Mucosa of stomach (tissue), 1 donor: ENCODE measurements around the gene TNFAIP8L3.

ENCODE experiments used
- H3K27me3 ChIP-seq: one replicate; pipeline ENCODE4 v1.7.0; 2013; ENCODE audit warnings: mild to moderate bottlenecking, low read length; ENCODE audit not compliant: control insufficient read depth, insufficient read depth
- H3K36me3 ChIP-seq: one replicate; pipeline ENCODE4 v1.7.0; 2013; ENCODE audit warnings: low read length; ENCODE audit not compliant: control insufficient read depth, insufficient read depth
- H3K4me1 ChIP-seq: one replicate; pipeline ENCODE4 v1.7.0; 2013; ENCODE audit warnings: mild to moderate bottlenecking, low read length; ENCODE audit not compliant: control insufficient read depth, insufficient read depth
- H3K4me3 ChIP-seq: one replicate; pipeline ENCODE4 v1.7.0; 2013; ENCODE audit warnings: low read length
- H3K9ac ChIP-seq: one replicate; pipeline ENCODE4 v1.7.0; 2013; ENCODE audit warnings: mild to moderate bottlenecking, low read length, moderate library complexity
- H3K9me3 ChIP-seq: one replicate; pipeline ENCODE4 v1.7.0; 2013; ENCODE audit warnings: mild to moderate bottlenecking, low read length, moderate library complexity; ENCODE audit not compliant: control insufficient read depth
- donor health status: Pancreatic carcinoma.

Gene TNFAIP8L3

DNA sequence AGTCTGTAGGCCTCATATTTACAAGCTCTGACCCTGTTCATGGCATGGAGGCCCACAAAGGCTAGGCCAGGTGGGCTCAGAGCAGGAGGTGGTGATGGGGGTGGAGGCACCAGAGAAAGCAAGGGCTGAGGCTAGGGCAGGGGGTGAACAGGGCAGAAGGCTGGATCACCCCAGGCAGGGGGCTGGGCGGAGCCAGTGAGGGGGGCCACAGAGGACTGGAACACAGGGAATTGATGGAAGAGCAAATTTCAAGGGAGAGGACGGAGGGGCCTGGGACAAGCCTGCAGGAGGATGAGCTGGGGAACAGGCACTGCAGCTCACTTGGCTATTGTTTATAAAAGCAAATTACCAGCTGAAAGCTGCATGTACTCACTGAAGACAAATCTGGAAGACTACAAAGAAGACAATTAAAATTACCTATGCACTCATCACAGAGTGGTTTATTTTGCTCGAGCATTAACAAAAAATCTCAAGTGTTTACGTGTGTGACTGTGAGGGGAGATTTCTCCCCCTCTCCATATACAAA, 11.0 kb downstream of the TNFAIP8L3 start:
- Histone ChIP-seq H3K36me3 (no peaks in the 10 kb centered on the region), H3K4me3 (no peak overlapping the region), H3K4me1 (peaks cover 6% of the 10 kb centered on the region), H3K9ac (no peak overlapping the region), H3K9me3 (no peaks in the 10 kb centered on the region), H3K27me3 (no peaks in the 10 kb centered on the region)

DNA sequence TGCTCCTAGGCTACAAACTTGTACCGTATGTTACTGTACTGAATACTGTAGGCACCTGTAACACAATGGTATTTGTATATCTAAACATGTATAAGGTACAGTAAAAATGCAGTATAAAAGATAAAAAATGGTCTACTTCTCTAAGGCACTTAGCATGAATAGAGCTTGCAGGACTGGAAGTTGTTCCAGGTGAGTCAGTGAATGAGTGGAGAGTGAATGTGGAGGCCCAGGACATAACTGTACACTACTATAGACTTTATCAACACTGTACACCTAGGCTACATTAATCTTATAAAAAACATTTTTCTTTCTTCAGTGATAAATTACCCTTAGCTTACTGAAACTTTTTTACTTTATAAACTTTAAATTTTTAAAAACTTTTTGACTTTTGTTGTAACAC, 12.5 kb downstream of the TNFAIP8L3 start:
- no peaks in the 10 kb centered on the region for H3K27me3 ChIP-seq
- H3K9ac ChIP-seq = no peak overlapping the region
- H3K36me3 ChIP-seq = no peaks in the 10 kb centered on the region
- H3K4me3 ChIP-seq = no peak overlapping the region
- H3K9me3 ChIP-seq = no peaks in the 10 kb centered on the region
- peaks cover 7% of the 10 kb centered on the region for H3K4me1 ChIP-seq

GRCh38 chr15:51080286-51080685, 14.4 kb downstream of the TNFAIP8L3 start:
- Histone ChIP-seq H3K9me3 (no peaks in the 10 kb centered on the region), H3K4me1 (peaks cover 12% of the 10 kb centered on the region), H3K4me3 (no peak overlapping the region), H3K9ac (no peak overlapping the region), H3K27me3 (no peaks in the 10 kb centered on the region), H3K36me3 (no peaks in the 10 kb centered on the region)

DNA sequence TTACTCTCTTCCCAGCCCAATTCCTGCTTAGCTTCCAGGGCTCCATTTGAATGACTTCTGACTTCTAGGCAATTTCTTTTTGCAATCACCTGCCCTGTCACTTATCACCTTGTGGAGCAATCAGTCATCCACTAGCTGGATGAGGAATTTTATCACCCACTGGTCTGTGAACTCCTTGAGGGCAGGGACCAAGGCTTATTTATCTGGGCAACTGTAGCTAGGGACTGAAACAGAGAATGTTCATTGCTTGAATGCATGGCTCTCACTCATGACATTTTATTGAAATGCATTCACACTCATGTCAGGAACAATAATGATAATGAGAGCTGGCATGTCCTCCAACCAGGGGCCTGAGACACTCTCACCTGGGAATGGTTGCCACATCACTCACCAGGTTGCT, 15.5 kb downstream of the TNFAIP8L3 start:
- Histone ChIP-seq H3K9ac (no peak overlapping the region), H3K27me3 (no peaks in the 10 kb centered on the region), H3K4me3 (no peak overlapping the region), H3K9me3 (no peaks in the 10 kb centered on the region), H3K36me3 (no peaks in the 10 kb centered on the region), H3K4me1 (peaks cover 8% of the 10 kb centered on the region)

DNA sequence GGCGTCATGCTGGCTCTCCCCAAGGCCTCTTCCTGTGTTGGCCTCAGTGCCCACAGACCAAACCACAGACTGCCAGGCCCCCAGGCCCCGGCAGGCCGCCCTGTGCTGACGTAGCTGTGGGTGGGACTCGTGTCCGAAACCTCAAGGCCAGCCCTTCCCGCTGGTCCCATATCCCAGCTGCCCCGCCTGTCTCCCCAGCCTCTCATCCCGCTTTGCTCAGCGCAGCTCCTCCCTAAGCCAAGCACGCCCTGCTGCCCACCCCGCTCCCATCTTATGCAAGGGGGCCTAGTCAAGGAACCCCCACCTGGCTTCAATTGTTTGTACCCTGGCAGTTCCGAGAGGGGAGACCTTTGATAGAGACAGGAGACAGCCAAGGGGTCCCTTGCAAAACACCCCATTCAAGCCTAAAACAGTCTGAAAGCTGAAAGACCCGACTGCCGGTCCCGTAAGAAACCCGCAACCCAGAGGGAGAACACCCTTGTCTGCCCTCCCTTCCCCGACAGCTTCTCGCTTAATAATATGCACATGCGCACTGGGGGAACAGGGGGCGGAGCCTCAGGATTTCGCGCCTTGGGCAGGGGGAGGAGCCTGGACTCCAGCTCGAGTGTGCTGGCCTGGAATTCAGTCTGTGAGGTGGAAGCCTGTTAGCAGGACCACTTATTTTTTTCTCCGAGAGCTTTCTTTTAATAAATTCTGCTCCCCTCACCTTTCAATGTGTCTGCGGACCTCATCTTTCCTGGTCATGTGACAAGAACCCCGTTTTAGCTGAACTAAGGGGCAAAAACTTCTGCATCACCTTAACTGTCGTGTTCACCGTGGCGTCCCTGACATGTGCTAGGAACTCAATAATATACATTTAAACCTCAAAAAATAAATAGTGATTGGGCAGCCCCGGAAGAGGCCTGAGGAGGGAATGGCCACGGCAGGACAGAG, 17.2 kb downstream of the TNFAIP8L3 start:
- peak overlapping the region; percentile 64 for H3K9ac ChIP-seq
- peak overlapping the region; percentile 7 for H3K4me3 ChIP-seq
- H3K9me3 ChIP-seq = no peaks in the 10 kb centered on the region
- H3K36me3 ChIP-seq = no peaks in the 10 kb centered on the region
- no peaks in the 10 kb centered on the region for H3K27me3 ChIP-seq
- H3K4me1 ChIP-seq = peaks cover 7% of the 10 kb centered on the region

- Histone ChIP-seq H3K9me3 (no peaks in the 10 kb centered on the region), H3K4me3 (peak overlapping the region; percentile 7), H3K27me3 (no peaks in the 10 kb centered on the region), H3K9ac (peak overlapping the region; percentile 64), H3K4me1 (peaks cover 7% of the 10 kb centered on the region), H3K36me3 (no peaks in the 10 kb centered on the region)
Observed at GRCh38 chr15:51076524-51077220, 18.0 kb downstream of the TNFAIP8L3 start.

- Histone ChIP-seq H3K9ac (no peak overlapping the region), H3K4me3 (no peak overlapping the region), H3K36me3 (no peaks in the 10 kb centered on the region), H3K4me1 (peaks cover 7% of the 10 kb centered on the region), H3K9me3 (no peaks in the 10 kb centered on the region), H3K27me3 (no peaks in the 10 kb centered on the region)
Observed at GRCh38 chr15:51075826-51076523, 18.7 kb downstream of the TNFAIP8L3 start.

- Histone ChIP-seq H3K9ac (no peak overlapping the region), H3K4me1 (peaks cover 7% of the 10 kb centered on the region), H3K9me3 (no peaks in the 10 kb centered on the region), H3K4me3 (no peak overlapping the region), H3K36me3 (no peaks in the 10 kb centered on the region), H3K27me3 (no peaks in the 10 kb centered on the region)
Observed at GRCh38 chr15:51075364-51075763, 19.3 kb downstream of the TNFAIP8L3 start.

DNA sequence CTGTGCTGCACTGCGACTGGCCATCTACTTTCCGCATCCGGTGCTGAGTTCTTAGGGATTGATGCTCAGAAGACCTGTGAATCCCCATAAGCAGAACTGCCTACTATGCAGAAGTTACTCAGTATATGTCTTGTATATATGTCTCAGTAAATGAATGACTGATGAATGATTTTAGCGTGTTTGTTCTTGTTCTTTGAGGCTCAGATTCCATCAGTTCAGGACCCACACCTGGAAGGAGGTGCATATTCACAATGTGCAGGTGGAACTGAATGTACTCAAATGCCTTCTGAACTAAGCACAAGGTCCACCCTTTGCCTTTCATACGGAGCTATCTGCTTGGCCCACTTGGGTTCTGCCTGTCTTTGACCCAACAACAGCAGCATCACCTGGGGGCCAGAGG, 19.8 kb downstream of the TNFAIP8L3 start:
- H3K4me3 ChIP-seq = no peak overlapping the region
- H3K27me3 ChIP-seq = no peaks in the 10 kb centered on the region
- peaks cover 7% of the 10 kb centered on the region for H3K4me1 ChIP-seq
- no peak overlapping the region for H3K9ac ChIP-seq
- H3K9me3 ChIP-seq = no peaks in the 10 kb centered on the region
- H3K36me3 ChIP-seq = no peaks in the 10 kb centered on the region

DNA sequence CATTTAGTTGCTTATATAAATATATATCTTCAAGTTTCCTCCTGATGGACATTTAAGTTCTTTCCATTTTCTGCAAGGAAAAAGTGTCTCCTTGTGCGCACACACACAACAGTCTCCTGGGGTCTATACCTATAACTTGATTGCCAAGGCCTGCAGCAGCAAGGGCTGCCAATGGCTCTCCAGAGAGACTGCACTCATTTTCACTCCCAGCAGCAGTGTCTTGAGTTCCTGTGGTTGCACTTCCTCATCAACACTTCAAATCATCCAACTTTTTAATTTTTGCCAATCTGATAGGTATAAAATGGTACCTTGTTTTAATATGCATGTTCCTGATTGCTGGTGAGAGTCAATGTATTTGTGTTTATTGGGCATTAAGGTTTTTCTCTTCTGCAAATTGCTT, 23.1 kb downstream of the TNFAIP8L3 start:
- Histone ChIP-seq H3K9me3 (no peaks in the 10 kb centered on the region), H3K36me3 (no peaks in the 10 kb centered on the region), H3K27me3 (no peaks in the 10 kb centered on the region), H3K9ac (no peak overlapping the region), H3K4me1 (no peaks in the 10 kb centered on the region), H3K4me3 (no peak overlapping the region)

DNA sequence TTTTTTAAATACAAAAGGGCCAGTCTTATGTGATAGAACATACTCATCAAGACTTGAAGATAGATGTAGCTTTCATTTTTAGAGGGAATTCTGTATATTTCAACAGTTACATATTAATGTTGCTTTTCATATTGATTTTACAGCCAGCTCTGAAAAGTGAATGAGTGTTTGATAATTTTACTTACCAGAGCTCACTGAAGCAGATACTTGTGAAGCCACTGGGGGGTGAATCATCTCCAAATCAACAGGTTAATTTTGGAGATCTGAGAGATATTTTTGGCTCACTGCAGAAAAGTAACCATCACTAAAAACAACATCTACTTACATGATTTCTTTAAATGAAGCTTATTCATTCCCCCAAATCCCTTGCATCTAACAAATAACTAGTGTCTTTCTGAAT, 24.7 kb downstream of the TNFAIP8L3 start:
- no peak overlapping the region for H3K9ac ChIP-seq

DNA sequence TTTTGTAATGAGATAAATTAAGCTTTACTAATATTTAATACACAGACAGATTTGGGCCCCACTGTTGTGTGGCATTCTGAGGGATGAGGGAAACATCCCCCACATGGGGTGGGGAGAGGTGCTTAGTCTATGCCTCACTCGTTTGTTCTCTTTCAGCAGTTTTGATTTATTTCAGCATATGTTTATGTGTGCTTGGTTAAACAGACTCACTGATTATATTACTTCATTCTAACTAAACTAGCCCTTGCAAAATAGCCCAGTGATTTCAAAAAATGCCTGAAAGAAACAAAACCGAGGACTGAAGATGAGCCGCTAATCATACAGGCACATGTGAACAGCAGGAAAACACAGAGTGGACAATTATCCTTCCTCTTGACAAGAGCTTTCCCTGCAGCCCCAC, 27.2 kb downstream of the TNFAIP8L3 start:
- H3K9ac ChIP-seq = no peak overlapping the region
- H3K4me1 ChIP-seq = no peaks in the 10 kb centered on the region
- no peaks in the 10 kb centered on the region for H3K27me3 ChIP-seq
- H3K4me3 ChIP-seq = no peak overlapping the region
- H3K36me3 ChIP-seq = no peaks in the 10 kb centered on the region
- H3K9me3 ChIP-seq = no peaks in the 10 kb centered on the region

More for the DNA sequence above, 24.7 kb downstream of the TNFAIP8L3 start:
- no peaks in the 10 kb centered on the region for H3K27me3 ChIP-seq
- no peaks in the 10 kb centered on the region for H3K9me3 ChIP-seq
- H3K36me3 ChIP-seq = no peaks in the 10 kb centered on the region
- H3K4me3 ChIP-seq = no peak overlapping the region
- H3K4me1 ChIP-seq = no peaks in the 10 kb centered on the region
